Prostate gland (tissue), 2 donors: Measurements from ENCODE around the gene BBOX1. TPM values are rescaled to one million over a fixed set of nuclear protein-coding genes. Genes with fewer than 3 reads are reported as not detected.

ENCODE experiments used
- DNase-seq: peaks from one replicate; pipeline ENCODE4 v3.0.0-alpha.2; 2019; ENCODE audit warnings: low spot score
- H3K27ac ChIP-seq, 2 donors: fragments of 200-600 bp; sonication (generic); 2 replicates each; pipeline ENCODE4 v1.5.1; 2017 to 2019
- H3K27me3 ChIP-seq: fragments of 200-600 bp; sonication (generic); replicated peaks from 2 replicates; pipeline ENCODE4 v1.5.1; 2019; ENCODE audit not compliant: insufficient read depth
- H3K36me3 ChIP-seq, 2 donors: fragments of 200-600 bp; sonication (generic); 1 replicate in 1 of 2; 2 replicates in 1 of 2; pipeline versions ENCODE4 v1.5.1 to v1.8.1; 2017 to 2019
- H3K4me1 ChIP-seq: fragments of 200-600 bp; sonication (generic); replicated peaks from 2 replicates; pipeline ENCODE4 v1.5.1; 2019
- H3K4me3 ChIP-seq, 2 donors: fragments of 200-600 bp; sonication (generic); 2 replicates each; pipeline ENCODE4 v1.5.1; 2017 to 2019
- H3K9me3 ChIP-seq: fragments of 200-600 bp; sonication (generic); 2 replicates; pipeline ENCODE4 v1.5.1; 2017
- CTCF ChIP-seq, 4 experiments: fragments of 200-600 bp in 2 of 4; fragments of 450-650 bp in 2 of 4; sonication (generic) in 2 of 4; IDR thresholded peaks; 1 replicate in 3 of 4; 2 replicates in 1 of 4; pipeline ENCODE4 v1.5.1; 2016 to 2019; ENCODE audit warnings: antibody characterized with exemption in 4 of 4, mild to moderate bottlenecking in 2 of 4, moderate library complexity in 2 of 4
- POLR2A ChIP-seq: fragments of 450-650 bp; IDR thresholded peaks from one replicate; pipeline ENCODE4 v1.6.1; 2016; ENCODE audit warnings: antibody characterized with exemption, mild to moderate bottlenecking
- POLR2AphosphoS5 ChIP-seq: sonication (generic); formaldehyde crosslinking; IDR thresholded peaks from one replicate; pipeline ENCODE4 v1.6.1; 2017; ENCODE audit warnings: antibody characterized with exemption
- WGBS: methylation state at CpG from one replicate; pipeline ENCODE4 v1.1.5; 2018; 5-methylcytosine and 5-hydroxymethylcytosine counted together
- intact Hi-C: fragments of 100-400 bp; cut with DNase I; formaldehyde crosslinking; loops from one replicate; pipeline ENCODE4 v1.14.2; 2022
- total RNA-seq, 2 donors: library from RNA; depleted of rRNA; stranded (reverse); fragments of >200 nt; gene quantifications; one replicate each; pipeline ENCODE4 v1.1.0, GENCODE V29; 2016

The BBOX1 gene
- total RNA-seq, 2 donors from 2014 or later = 1.0 TPM; not detected in 1

- intact Hi-C loops = no loop called here
- TF ChIP-seq POLR2A = no peak
- TF ChIP-seq POLR2AphosphoS5 = no peak
- no peak for TF ChIP-seq CTCF (IDR thresholded peaks at IDR 0.05)
- 28% methylated on average over 2 of the region's 2 CpGs for WGBS
- Histone ChIP-seq H3K27me3 (no peaks in the 10 kb centered on the region), H3K9me3 (no peaks in the 10 kb centered on the region), H3K36me3 (no peaks in the 10 kb centered on the region), H3K27ac (no peak overlapping the region), H3K4me3 (no peak overlapping the region), H3K4me1 (no peaks in the 10 kb centered on the region)
- no peak for DNase-seq
Measured at GRCh38 chr11:27041141-27041899, 705 bp downstream of the BBOX1 start.

GRCh38 chr11:27046956-27047355 is 6.3 kb downstream of the BBOX1 start:
- DNase-seq = no peak
- 53% methylated on average over 2 of the region's 2 CpGs for WGBS
- Histone ChIP-seq H3K36me3 (no peaks in the 10 kb centered on the region), H3K27ac (no peak overlapping the region), H3K4me1 (no peaks in the 10 kb centered on the region), H3K4me3 (no peak overlapping the region), H3K27me3 (no peaks in the 10 kb centered on the region), H3K9me3 (no peaks in the 10 kb centered on the region)
- no peak for TF ChIP-seq POLR2AphosphoS5
- TF ChIP-seq CTCF (IDR thresholded peaks at IDR 0.05) = no peak
- TF ChIP-seq POLR2A = no peak
- intact Hi-C loops = no loop called here

GRCh38 chr11:27052668-27053067 is 12.1 kb downstream of the BBOX1 start:
- WGBS = 93% methylated on average over 1 of the region's 1 CpG
- Histone ChIP-seq H3K4me1 (no peaks in the 10 kb centered on the region), H3K36me3 (no peaks in the 10 kb centered on the region), H3K27ac (no peak overlapping the region), H3K4me3 (no peak overlapping the region), H3K9me3 (no peaks in the 10 kb centered on the region), H3K27me3 (no peaks in the 10 kb centered on the region)
- TF ChIP-seq POLR2AphosphoS5 (no peak), CTCF (IDR thresholded peaks at IDR 0.05) (no peak), POLR2A (no peak)
- no peak for DNase-seq
- intact Hi-C loops = no loop called here

- WGBS = 73% methylated on average over 6 of the region's 6 CpGs
Measured at GRCh38 chr11:27055065-27055682, 14.6 kb downstream of the BBOX1 start.

More at GRCh38 chr11:27055065-27055682, 14.6 kb downstream of the BBOX1 start:
- Histone ChIP-seq H3K36me3 (no peaks in the 10 kb centered on the region), H3K4me1 (no peaks in the 10 kb centered on the region), H3K27ac (no peak overlapping the region), H3K9me3 (no peaks in the 10 kb centered on the region), H3K27me3 (no peaks in the 10 kb centered on the region), H3K4me3 (no peak overlapping the region)
- no peak for DNase-seq
- no peak for TF ChIP-seq POLR2AphosphoS5
- TF ChIP-seq POLR2A = no peak
- TF ChIP-seq CTCF (IDR thresholded peaks at IDR 0.05) = no peak
- intact Hi-C loops = no loop called here
